HepG2 (cell line): ENCODE data around the gene FUT3.

Source experiments
- HOXA7 ChIP-seq: sonication (generic); formaldehyde crosslinking; IDR thresholded peaks from 2 replicates; pipeline ENCODE4 v1.8.1; 2022; ENCODE audit warnings: mild to moderate bottlenecking, missing genetic modification reagents, moderate library complexity
- MAFG ChIP-seq: sonication (generic); formaldehyde crosslinking; IDR thresholded peaks from 2 replicates; pipeline ENCODE4 v1.5.1; 2020; ENCODE audit warnings: mild to moderate bottlenecking, missing genetic modification reagents
- NR2C2 ChIP-seq: sonication (generic); formaldehyde crosslinking; IDR thresholded peaks from 2 replicates; pipeline ENCODE4 v1.4.0; 2020; ENCODE audit warnings: missing genetic modification reagents, mild to moderate bottlenecking, moderate library complexity, borderline replicate concordance
- RXRA ChIP-seq: sonication (generic); formaldehyde crosslinking; IDR thresholded peaks from 2 replicates; pipeline ENCODE4 v1.5.1; 2020; ENCODE audit warnings: missing genetic modification reagents
- SMARCC2 ChIP-seq: fragments of 450-650 bp; IDR thresholded peaks from 2 replicates; pipeline ENCODE4 v1.6.1; 2017; ENCODE audit warnings: antibody characterized with exemption, mild to moderate bottlenecking
- ZFP82 ChIP-seq: sonication (generic); formaldehyde crosslinking; IDR thresholded peaks from 2 replicates; pipeline ENCODE4 v1.5.1; 2020; ENCODE audit warnings: mild to moderate bottlenecking, missing genetic modification reagents, borderline replicate concordance
- TF ChIP-seq, protein P1 (sequence below), 2 experiments: sonication (generic) in 1 of 2; formaldehyde crosslinking in 1 of 2; IDR thresholded peaks; 2 replicates each; pipeline versions ENCODE4 v1.5.1 to v1.6.1; 2011 to 2020; ENCODE audit warnings: borderline replicate concordance in 1 of 2, low read depth in 1 of 2, low read length in 1 of 2, mild to moderate bottlenecking in 1 of 2, missing genetic modification reagents in 1 of 2, moderate library complexity in 1 of 2

DNA sequence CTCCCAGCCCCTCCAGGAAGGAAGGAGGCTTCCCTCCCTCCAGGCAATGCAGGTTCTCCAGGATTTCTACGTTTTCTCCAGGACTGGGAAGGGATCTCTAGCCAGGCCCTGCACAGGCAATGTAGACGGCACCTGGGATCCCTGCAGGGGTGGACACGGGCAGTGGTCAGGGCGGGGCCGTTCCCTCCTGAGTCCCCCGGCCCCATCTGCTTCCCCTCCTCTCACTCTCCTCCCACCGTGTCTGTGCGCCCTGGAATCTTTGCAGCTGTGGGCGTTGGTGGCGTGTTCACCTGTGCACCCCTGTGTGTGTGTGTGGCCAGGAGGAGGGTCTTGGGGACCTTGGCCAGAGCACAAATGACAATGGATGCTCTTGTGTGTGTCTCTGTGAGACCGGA is 36.4 kb downstream of the FUT3 start:
- TF ChIP-seq, protein P1, sequence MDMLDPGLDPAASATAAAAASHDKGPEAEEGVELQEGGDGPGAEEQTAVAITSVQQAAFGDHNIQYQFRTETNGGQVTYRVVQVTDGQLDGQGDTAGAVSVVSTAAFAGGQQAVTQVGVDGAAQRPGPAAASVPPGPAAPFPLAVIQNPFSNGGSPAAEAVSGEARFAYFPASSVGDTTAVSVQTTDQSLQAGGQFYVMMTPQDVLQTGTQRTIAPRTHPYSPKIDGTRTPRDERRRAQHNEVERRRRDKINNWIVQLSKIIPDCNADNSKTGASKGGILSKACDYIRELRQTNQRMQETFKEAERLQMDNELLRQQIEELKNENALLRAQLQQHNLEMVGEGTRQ (IDR thresholded peaks at IDR 0.05; ENCODE audit: low read depth, low read length) = no peak
- TF ChIP-seq, protein P1 (CRISPR knock-in tag; IDR thresholded peaks at IDR 0.05; ENCODE audit: borderline replicate concordance) = no peak
- no peak for TF ChIP-seq SMARCC2
- no peak for TF ChIP-seq MAFG (CRISPR knock-in tag)
- no peak for TF ChIP-seq ZFP82
- no peak for TF ChIP-seq HOXA7 (CRISPR knock-in tag)
- no peak for TF ChIP-seq RXRA (CRISPR knock-in tag)
- TF ChIP-seq NR2C2 (CRISPR knock-in tag) = no peak
